GM19324 (cell line): ENCODE data around the gene SLC35F4.

Experiments
- ATAC-seq: cut with Tn5 transposase; IDR thresholded peaks from one replicate; pipeline ENCODE4 v1.9.1; 2021; ENCODE audit warnings: mild to moderate bottlenecking, moderate library complexity; ENCODE audit not compliant: unreplicated experiment, low FRiP score

SLC35F4 gene

DNA sequence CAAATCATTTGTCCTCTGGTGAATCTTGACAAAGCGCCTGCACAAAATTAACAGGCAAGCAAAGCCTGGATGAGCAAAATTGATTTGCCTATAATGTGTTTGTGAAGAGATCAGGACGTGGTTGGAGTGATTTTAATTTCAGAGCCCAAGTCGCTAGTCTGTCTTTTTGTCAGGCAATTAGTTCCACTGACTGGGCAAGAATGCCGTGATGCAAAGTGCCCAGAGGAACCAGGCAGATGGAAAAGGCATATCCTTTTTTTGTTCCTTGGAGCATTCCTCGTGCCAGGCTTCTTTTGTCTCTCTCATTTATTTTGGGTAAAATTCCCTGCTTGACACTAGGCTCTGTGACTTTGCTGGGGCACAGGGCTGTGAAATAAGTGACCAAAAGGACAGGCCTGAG lies 306.3 kb downstream of the SLC35F4 start:
- no peak for ATAC-seq

DNA sequence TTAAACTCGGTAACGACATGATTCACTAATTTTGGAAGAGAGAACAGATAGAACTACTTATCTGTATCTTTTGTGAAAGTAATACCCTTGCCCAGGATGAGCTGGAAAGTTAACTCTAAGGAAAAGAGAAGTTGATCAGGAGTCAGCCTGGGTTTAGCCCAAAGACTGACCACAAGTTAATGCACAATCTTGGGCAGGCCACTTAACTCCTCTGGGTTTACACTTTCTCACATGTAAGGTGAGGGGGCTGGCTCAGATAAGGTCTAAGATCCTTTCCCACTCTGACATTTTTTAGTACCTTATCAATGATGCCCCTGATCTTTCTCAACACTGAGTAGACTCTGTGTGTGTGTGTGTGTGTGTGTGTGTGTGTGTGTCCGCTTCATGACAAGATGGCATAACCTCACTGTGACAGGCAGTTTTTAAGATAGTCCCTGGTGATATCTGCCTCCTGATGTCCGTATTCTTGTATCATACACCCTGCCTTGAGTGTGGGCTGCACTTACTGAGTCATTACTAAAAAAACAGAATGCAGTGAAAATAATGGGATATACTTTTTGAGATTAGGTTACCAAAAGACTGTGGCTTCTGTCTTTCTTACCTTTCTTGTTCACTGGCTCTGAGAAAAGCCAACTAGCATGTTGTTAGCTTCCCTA lies 316.0 kb downstream of the SLC35F4 start:
- no peak for ATAC-seq

DNA sequence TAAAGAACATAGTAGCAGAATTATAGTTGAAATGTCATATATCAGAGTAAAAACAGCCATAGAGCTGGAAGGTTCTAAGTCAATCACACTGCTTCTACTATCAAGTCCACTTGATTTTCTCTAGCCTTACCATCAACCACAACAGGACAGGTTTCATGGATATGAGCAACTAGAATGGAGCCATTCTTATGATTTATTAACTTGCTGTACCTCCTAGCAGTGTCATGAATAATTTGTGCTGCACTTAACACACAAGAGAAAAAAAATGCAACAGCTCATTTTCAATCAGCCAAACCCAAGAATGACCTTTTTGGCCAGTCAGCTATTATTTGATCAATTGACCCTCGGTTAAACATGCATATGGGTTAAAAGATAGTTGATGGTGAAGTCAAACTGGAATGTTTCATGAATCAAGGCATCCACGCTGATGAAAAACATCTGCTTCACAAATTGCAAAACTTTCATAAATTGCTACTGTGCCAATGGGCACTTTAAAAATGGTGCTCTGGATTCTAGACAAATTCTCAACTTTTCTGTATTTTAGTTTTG lies 316.8 kb downstream of the SLC35F4 start:
- no peak for ATAC-seq

DNA sequence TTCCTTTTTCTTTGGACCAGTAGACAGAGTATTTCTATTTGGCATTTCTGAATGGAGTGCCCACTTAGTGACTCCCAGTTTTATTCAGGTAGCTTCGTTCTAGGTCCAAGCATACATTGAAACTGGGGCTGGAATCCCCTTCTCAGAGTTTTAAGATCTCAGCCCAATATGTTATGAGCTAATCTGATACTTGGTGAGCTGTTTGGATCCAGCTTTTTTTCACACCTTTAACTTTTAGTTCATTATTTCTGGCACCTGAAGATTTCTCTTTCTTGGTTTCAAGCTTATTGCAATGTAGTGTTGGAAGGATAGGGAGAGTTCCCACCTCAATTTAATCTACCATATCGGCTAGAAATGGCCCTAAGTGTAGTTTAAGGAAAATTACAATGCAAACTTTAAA lies 318.8 kb downstream of the SLC35F4 start:
- ATAC-seq = no peak

DNA sequence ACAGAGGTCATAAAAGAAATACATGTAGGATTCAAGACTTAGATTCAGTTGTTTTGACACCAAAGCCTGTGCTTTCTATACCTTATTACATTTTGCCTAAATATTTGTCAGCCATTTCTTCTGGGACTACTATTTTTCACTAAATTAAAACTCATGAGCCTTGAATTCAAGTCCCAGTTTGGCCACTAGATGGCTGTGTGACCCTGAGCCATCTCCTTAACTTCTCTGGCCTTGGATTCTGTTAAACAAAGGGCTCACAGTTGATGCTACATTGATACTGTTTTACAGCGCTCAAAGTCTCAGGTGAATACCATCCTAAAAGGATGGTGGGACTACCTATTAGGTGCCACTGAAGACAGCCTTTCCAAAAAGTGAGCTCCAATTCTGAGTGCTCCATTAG lies 332.7 kb downstream of the SLC35F4 start:
- ATAC-seq = no peak

DNA sequence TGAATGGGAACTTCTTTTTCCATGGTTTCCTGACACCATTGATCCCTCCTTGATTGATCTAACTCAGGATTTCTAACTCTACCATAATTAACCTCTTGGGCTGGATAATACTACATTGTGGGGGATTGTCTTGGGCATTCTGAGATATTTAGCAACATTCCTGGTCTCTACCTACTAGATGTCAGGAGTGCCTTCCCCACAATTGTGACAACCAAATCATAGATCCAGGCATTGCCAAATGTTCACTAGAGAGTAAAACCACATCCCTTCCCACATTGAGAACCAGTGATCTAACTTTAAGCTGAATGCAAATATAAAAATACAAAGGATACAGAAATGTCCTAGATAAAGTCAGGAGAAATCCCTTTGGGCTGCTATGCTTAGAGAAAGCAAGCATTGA lies 335.3 kb downstream of the SLC35F4 start:
- ATAC-seq = no peak

DNA sequence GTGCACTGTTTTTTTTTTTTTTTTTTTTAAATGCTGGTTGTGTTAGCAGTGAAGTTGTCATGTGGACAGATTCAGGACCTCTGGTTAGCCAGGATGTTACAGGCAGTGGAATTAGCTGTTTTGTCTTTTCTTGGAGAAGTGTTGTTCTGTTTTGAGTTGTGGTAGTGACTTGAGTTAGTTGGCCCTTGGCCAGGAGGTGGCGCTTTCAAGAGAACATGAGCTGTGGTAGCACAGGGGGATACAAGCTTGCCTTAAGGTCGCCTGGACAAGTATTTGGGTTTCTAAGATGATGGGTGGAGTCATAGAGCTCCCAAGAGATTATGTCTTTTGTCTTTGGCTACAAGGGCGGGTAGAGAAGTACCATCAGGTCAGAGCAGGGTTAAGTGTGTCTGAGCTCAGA lies 338.9 kb downstream of the SLC35F4 start:
- no peak for ATAC-seq

DNA sequence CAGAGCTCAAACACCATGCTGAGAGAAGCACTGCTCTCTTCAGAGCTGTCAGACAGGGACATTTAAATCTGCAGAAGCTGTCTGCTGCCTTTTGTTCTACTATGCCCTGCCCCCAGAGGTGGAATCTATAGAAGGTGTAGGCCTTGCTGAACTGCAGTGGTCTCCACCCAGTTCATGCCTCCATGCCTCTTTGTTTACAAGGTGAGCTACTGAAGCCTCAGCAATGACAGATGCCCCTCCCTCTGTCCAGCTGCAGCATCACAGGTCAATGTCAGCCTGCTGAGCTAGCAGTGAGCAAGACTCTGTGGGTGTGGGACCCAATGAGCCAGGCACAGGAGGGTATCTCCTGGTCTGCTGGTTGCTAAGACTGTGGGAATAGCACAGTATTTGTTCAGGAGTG lies 346.8 kb downstream of the SLC35F4 start:
- ATAC-seq = no peak
